ENCODE results near the gene ETV3L. TPM values are rescaled to one million over a fixed set of nuclear protein-coding genes. Genes with fewer than 3 reads are reported as not detected.
A peak's percentile ranks its signal among the peaks of the same experiment; 100 is the strongest.
"Not testable (repeated sequence)": the region's sequence is repeated elsewhere in the genome, so short reads cannot be mapped to it uniquely, and the experiment has no call there.

ETV3L gene
- total RNA-seq, 1 experiment from 2014 or later, result not detected

GRCh38 chr1:157090771-157091170 lies 8.8 kb downstream of the ETV3L start:
- in situ Hi-C loops (cut with HindIII; ENCODE audit: low pct_unique_long_range_greater_than_20kb, low sequenced_read_pairs), result no loop called here

DNA sequence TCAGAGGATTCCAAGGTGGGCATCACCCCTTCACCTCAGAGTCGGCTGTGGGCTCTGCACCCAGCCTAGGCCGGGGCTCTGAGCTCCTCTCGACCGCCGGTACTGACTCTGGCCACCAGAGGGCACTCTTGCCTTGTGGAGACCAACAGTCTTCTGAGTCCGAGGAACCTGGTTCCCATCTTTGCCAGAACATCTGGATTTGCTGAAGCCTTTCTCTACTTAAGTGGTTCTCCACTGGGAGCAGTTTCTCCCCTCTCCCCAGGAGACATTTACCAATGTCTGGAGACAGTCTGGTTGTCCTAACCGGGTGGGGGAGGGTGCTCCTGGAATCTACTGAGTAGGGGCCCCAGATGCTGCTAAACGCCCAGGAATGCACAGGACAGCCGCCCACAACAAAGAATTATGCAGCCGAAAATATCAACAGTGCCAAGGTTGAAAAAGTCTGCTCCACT lies 9.4 kb downstream of the ETV3L start:
- DNase-seq (ENCODE audit: low read depth), result peak; percentile 53
- in situ Hi-C loops (cut with HindIII; ENCODE audit: low pct_unique_long_range_greater_than_20kb, low sequenced_read_pairs), result no loop called here

More at GRCh38 chr1:157090771-157091170, 8.8 kb downstream of the ETV3L start:
- no peak for DNase-seq (ENCODE audit: low read depth)

GRCh38 chr1:157089789-157090188 lies 9.8 kb downstream of the ETV3L start:
- in situ Hi-C loops (cut with HindIII; ENCODE audit: low pct_unique_long_range_greater_than_20kb, low sequenced_read_pairs), result no loop called here
- no peak for DNase-seq (ENCODE audit: low read depth)

- in situ Hi-C loops (cut with HindIII; ENCODE audit: low pct_unique_long_range_greater_than_20kb, low sequenced_read_pairs), result no loop called here
Observed at GRCh38 chr1:157088607-157089006, 11.0 kb downstream of the ETV3L start.

GRCh38 chr1:157087030-157087429 lies 12.6 kb downstream of the ETV3L start:
- in situ Hi-C loops (cut with HindIII; ENCODE audit: low pct_unique_long_range_greater_than_20kb, low sequenced_read_pairs), result no loop called here
- DNase-seq (ENCODE audit: low read depth), result no peak

More at GRCh38 chr1:157088607-157089006, 11.0 kb downstream of the ETV3L start:
- no peak for DNase-seq (ENCODE audit: low read depth)

DNA sequence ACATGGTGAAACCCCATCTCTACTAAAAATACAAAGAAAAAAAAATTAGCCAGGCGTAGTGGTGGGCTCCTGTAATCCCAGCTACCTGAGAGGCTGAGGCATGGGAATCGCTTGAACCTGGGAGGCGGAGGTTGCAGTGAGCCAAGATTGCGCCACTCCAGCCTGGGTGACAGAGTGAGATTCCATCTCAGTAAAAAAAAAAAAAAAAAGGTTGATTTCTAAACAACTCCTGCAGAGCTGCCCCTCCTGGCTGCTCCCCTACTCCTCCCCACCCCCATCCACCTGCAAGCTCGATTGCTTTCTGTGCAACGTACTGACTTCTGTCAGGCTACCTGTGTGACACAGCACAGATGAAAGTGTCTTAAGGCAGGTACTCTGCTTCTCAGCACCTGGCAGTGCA lies 13.3 kb downstream of the ETV3L start:
- DNase-seq (ENCODE audit: low read depth), result no peak
- in situ Hi-C loops (cut with HindIII; ENCODE audit: low pct_unique_long_range_greater_than_20kb, low sequenced_read_pairs), result no loop called here

DNA sequence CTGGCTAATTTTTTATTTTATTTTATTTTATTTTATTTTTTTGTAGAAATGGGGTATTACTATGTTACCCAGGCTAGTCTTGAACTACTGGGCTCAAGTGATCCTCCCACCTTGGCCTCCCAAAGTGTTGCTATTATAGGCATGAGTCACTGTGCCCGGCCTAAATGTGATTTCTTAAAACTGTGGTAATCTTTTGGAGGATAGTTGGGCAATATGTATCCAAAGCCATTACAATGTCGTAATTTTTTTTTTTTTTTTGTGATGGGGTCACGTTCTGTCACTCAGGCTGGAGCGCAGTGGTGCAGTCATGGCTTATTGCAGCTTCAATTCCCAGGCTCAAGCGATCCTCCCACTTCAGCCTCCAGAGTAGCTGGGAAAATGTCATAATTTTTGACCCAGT lies 14.2 kb downstream of the ETV3L start:
- in situ Hi-C loops (cut with HindIII; ENCODE audit: low pct_unique_long_range_greater_than_20kb, low sequenced_read_pairs), result no loop called here
- DNase-seq (ENCODE audit: low read depth), result no peak

- in situ Hi-C loops (cut with HindIII; ENCODE audit: low pct_unique_long_range_greater_than_20kb, low sequenced_read_pairs), result no loop called here
- DNase-seq (ENCODE audit: low read depth), result no peak
Observed at GRCh38 chr1:157084720-157085119, 14.9 kb downstream of the ETV3L start.

GRCh38 chr1:157081707-157082106 lies 17.9 kb downstream of the ETV3L start:
- in situ Hi-C loops (cut with HindIII; ENCODE audit: low pct_unique_long_range_greater_than_20kb, low sequenced_read_pairs), result no loop called here
- DNase-seq (ENCODE audit: low read depth), result no peak

DNA sequence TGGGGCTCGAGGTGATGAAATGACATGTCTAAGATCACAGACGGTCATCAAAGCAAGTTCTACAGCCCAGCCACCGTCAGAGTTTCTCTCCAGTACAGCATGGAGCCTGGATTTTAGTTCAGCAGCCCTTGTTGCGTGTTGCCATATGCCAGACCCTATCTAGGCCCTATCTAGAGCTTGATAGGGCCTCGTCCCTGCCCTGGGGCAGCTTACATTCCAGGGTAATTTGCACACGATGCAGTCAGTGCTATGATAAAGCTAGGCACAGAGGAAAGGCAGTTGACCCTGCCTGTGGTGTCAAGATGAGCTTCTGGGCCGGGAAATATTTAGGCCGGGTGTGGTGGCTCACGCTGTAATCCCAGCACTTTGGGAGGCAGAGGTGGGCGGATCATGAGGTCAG lies 18.9 kb downstream of the ETV3L start:
- in situ Hi-C loops (cut with HindIII; ENCODE audit: low pct_unique_long_range_greater_than_20kb, low sequenced_read_pairs), result no loop called here
- DNase-seq (ENCODE audit: low read depth), result no peak

- no peak for DNase-seq (ENCODE audit: low read depth)
- in situ Hi-C loops (cut with HindIII; ENCODE audit: low pct_unique_long_range_greater_than_20kb, low sequenced_read_pairs), result no loop called here
Observed at GRCh38 chr1:157077394-157077793, 22.2 kb downstream of the ETV3L start.

GRCh38 chr1:157073944-157074685 lies 25.5 kb downstream of the ETV3L start:
- in situ Hi-C loops (cut with HindIII; ENCODE audit: low pct_unique_long_range_greater_than_20kb, low sequenced_read_pairs), result no loop called here
- DNase-seq (ENCODE audit: low read depth), result no peak

- in situ Hi-C loops (cut with HindIII; ENCODE audit: low pct_unique_long_range_greater_than_20kb, low sequenced_read_pairs), result no loop called here
- no peak for DNase-seq (ENCODE audit: low read depth)
Observed at GRCh38 chr1:157069601-157070000, 30.0 kb downstream of the ETV3L start.

DNA sequence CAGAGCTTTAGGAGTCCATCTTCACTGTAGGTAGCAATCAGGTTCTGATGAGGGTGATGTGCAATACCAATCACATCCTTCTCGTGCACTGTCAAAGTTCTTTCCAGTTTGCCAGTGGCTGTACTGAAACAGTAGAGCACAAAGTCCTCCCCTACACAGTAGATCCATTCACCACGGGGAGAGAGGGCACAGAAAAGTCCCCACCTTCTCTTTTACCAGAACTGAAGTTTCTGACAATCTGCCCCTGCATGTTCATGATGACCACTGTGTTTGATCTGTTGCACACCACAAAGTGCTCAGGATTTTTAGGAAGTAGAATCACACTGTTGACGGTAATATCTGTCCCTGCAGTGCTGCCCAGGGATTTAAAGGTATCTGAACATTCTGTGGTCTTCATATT lies 40.4 kb downstream of the ETV3L start:
- in situ Hi-C loops (cut with HindIII; ENCODE audit: low pct_unique_long_range_greater_than_20kb, low sequenced_read_pairs); DNase-seq (ENCODE audit: low read depth): not testable (repeated sequence)

GRCh38 chr1:157056269-157056668 lies 43.3 kb downstream of the ETV3L start:
- no peak for DNase-seq (ENCODE audit: low read depth)
- in situ Hi-C loops (cut with HindIII; ENCODE audit: low pct_unique_long_range_greater_than_20kb, low sequenced_read_pairs), result no loop called here

DNA sequence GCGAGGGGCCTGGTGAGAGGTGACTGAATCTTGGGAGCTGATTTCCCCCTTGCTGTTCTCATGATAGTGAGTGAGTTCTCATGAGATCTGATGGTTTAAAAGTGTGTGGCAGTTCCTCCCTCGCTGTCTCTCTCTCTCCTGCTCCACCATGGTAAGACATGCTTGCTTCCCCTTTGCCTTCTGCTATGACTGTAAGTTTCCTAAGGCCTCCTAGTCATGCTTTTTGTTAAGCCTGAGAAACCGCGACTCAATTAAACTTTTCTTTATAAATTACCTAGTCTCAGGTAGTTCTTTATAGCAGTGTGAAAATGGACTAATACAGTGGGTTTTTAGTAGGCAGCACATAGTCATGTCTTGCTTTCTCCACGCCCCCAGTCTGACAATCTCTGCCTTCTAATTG lies 43.9 kb downstream of the ETV3L start:
- DNase-seq (ENCODE audit: low read depth); in situ Hi-C loops (cut with HindIII; ENCODE audit: low pct_unique_long_range_greater_than_20kb, low sequenced_read_pairs): not testable (repeated sequence)

GRCh38 chr1:157050836-157051235 lies 48.8 kb downstream of the ETV3L start:
- DNase-seq (ENCODE audit: low read depth), result no peak
- in situ Hi-C loops (cut with HindIII; ENCODE audit: low pct_unique_long_range_greater_than_20kb, low sequenced_read_pairs), result no loop called here

DNA sequence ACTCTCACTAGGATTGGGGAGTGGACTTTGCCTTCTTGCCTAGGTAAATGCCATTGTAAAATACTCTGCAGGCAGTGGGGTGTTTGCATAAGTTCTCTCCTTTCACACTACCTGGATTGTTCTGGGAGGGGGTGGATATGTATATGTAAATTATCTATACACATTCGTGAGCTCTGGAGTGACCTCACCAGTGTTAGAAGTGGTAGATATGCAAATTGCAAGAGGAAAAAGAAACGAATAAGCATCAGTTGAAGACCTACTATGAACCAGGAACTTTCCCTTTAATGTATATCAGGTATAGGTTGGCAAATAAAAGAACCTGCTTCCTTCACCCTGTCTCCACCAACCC lies 52.6 kb downstream of the ETV3L start:
- DNase-seq (ENCODE audit: low read depth), result no peak
- in situ Hi-C loops (cut with HindIII; ENCODE audit: low pct_unique_long_range_greater_than_20kb, low sequenced_read_pairs), result no loop called here

GRCh38 chr1:157045250-157046218 lies 54.1 kb downstream of the ETV3L start, which contains the start of gene ARHGEF11:
TSS of gene ARHGEF11 (minus strand) at chr1:157045742. CDS start at chr1:157044330, 1,412 bp downstream.
- in situ Hi-C loops (cut with HindIII; ENCODE audit: low pct_unique_long_range_greater_than_20kb, low sequenced_read_pairs), result no loop called here
- peak; percentile 96 for DNase-seq (ENCODE audit: low read depth)
